Stimulated activated CD4-positive, alpha-beta T cell treated with anti-CD3 and anti-CD28 coated beads, Interleukin-2, amount 100 ng/mL, for 48 hours (primary cell): ENCODE measurements around the gene CSF2RB.

Experiments
- DNase-seq, 2 donors: peaks; one replicate each; pipeline ENCODE4 v3.0.0-alpha.2; 2020

CSF2RB gene

DNA sequence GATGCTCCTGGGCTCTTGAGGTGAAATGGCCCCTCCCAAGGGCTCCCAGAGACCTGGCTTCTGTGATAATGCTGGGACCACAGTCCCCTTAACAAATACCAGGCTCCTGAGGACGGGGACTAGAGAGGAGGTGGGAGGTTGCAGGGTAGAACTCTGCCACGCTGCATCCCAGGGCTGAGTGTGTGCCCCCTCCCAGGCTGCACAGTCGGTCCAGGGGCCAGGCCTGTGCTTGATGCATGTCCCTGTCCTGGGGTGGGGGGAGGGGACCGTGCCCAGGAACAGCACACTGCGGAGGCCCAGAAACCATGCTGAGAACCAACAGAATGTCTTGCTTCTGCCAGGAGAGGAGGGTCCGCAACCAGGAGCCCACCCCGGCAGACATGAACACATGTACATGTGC lies 9.3 kb downstream of the CSF2RB start:
- no peak for DNase-seq

DNA sequence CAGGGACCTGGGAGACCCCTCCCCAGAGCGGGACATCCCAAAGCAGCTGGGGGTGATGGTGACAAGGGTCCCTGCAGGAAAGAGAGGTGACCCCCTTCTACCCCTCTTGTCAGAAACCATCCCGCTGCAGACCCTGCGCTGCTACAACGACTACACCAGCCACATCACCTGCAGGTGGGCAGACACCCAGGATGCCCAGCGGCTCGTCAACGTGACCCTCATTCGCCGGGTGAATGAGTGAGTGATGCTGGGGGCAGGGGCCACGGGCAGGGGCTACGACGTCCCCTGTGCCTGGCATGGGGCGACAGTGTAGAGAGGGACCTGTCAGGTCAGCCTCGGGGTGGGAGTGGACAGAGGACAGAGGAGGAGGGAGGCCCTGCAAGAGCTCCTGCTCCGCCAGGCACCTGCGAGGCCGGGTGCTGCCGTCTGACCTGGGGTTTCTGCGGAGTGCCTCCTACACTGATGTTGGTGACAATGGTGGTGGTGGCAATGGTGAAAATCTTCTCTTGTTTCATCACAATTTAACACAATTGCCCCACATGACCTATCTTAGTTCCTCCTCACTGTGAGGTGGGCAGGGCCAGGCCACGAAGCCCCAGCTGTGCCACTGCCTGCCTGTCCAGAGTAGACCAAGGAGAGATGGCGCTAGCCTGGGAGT lies 9.8 kb downstream of the CSF2RB start:
- no peak for DNase-seq

DNA sequence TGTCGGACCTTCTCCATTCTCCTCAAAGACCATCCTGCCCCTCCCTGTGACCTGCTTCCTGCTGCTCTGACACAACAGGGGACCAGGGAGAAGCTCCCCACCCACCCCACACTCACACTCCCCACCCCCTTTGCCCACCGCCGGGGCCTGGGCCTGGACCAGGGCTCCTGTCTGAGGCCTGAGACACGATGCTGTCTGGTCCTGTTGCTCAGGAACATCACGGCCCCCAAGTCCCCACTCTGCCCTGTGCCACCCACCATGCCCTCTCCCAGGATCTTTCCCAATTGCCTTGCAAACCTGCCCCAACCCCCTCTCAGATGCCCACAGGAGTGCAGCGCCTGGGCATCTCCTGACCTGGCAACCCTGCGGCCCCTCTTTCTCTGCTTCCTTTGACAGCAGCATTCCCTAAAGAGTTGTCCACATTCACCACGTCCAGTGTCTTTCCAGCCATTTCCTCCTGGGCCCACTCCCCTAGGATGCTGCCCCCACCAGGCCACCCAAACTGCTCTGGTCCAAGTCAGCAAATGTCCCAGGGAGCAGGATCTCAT lies 10.8 kb downstream of the CSF2RB start:
- DNase-seq: no peak

DNA sequence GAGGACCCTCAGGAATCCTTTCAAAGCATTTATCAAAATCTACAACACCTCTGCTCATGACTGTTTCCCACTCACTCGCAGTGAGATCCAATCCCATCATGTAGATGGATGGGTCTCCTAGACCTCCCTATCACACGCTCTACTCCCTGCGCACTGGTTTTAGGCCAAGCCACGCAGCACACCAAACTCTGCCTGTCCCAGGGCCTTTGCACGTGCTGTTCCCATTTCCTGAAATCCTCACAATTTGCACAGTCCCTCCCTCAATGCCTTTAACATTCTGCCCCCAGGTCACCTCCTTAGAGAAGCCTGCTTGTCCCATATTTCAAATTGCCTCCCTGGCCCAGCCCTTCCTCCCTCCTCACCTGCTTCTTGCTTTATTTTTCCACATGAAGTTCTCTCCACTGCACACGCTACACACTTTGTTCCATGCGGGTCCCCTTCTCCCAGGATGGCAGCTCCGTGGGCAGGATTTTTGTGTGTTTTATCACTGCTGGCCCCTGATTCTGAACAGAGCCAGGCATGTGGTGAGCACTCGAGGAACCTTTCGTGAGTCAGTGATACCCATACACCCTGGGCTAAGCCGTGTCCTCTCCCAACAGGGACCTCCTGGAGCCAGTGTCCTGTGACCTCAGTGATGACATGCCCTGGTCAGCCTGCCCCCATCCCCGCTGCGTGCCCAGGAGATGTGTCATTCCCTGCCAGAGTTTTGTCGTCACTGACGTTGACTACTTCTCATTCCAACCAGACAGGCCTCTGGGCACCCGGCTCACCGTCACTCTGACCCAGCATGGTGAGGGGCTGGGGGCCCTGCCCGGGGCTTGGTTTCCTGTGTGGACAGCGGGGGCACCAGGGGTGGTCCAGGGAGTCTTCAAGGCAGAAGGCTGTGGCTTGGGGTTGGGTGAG lies 12.2 kb downstream of the CSF2RB start:
- DNase-seq: no peak

DNA sequence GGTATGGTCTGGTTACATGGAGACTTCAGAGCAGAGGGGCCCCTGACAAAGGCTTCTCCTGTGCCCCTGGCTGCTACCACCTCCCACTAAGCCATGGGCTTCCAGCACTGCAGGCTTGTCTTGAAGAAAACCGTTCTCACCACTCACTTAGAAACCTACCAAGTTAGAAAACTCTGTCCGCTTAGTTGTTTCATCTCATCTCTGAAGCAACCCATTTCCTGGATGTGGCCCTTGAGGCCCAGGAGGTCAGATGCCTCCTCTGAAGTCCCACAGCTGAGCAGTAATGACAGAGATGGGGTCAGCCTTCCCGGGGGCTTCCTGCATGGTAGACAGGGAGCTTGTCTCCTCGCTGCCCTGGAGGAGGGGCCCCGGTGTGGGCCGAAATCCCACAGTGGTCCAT lies 12.9 kb downstream of the CSF2RB start:
- DNase-seq: no peak

DNA sequence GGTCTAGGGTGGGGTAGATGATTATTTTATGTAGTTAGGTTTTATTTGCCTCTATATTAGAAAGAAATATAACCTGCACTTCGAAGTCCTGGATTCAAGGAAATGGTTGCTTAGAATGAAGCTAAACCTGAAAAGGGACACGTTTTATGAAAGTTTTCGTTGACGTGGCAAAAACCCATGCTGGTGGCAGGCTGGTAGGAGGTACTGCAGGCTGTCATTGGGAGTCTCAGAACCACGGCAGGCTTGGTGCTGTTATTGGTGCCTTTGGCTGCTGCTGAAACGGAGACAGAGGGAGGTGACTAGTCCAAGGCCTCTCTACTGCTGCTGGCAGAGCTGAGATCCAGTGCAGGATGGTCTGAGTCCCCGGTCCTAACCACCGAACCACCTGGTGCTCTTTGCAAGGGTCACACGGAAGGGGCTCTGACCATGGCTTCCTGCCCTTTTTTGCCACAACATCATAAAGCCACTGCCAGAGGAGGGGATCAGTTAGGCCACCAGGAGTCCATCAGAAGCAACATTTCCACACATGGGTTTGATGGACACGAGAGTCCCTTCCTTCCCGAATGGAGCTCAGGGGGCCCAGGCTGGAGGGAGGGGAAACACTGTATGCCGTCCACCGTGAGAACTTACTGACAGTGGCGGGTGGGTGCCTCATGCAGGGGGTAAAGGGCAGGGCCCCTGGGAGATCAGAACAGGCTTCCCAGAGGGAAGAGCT lies 13.4 kb downstream of the CSF2RB start:
- DNase-seq: no peak

DNA sequence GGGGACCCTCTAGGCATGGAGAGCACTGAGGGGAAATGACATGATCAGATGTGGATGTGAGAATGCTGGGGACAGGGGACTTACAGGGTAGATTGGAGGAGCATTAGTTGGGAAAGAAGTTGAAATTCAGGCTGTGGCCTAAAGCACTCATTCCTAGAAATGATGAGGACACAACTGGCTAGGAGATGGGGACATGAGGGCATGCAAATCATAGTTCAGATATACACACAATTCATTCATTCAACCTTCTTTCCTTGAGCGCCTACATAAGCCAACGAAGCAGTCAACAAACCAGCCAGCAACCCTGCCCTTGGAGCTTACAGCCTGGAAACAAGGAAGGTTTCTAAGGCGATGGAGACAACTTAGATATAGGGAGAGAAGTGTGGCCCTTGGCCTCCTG lies 14.2 kb downstream of the CSF2RB start:
- no peak for DNase-seq

DNA sequence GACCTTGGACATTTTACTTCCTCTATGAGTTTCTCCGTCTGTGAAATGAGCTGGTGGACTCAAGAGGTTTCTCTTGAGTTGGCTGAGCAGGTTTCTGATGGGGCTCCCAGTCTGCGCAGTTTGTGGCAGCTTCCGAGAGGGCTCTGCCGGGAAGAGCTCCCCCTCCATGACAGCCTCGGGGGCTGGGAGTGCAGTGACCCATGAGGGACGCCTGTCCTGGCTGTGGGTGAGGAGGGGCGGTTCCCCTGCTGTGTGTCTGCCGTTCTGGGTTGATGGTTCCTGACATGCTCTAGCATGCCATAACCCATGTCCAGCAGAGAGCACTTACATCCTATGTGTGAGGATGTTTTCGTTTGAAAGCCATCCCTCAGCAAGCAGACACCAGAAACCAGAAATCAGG lies 14.8 kb downstream of the CSF2RB start:
- no peak for DNase-seq

DNA sequence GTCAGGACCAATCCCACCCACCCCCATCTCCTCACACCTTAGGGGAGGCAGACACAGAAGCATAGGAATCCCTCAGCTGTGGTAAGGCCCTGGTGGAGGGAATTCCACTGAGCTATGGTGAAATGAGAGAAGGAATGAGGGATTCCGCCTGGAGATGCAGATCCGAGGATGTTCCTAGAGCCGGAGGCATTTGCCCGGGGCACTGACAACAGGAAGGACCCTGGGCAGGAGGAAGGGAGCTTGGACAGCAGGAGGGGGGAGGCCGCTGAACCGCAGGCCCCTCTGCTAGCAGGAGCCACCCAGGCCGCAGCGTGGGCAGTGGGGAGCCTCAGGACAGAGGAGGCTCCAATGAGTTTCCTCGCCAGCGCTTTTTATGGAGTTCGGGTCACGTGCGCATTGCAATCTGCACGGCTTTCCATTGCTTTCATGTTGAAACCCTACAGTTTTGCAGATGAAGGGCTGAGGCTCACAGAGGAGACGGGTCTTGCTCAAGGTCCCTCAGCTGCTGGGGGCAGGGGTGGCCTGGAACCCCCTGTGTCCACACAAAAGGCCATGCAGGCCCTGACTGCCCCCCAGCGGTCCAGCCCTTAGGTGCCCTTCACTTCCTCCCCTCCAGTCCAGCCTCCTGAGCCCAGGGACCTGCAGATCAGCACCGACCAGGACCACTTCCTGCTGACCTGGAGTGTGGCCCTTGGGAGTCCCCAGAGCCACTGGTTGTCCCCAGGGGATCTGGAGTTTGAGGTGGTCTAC lies 15.5 kb downstream of the CSF2RB start:
- DNase-seq: no peak

DNA sequence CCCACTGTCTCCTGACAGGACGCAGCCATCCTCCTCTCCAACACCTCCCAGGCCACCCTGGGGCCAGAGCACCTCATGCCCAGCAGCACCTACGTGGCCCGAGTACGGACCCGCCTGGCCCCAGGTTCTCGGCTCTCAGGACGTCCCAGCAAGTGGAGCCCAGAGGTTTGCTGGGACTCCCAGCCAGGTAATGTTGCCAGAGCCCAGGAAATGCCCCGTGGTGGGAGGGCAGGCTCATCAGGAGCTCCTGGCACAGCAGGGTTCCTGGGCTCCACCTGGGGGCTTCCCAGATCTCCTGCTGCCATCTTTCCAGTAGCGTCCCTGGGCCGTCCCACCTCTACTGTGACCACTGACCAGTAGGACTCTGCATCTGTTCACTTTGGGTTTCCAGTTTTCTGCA lies 16.2 kb downstream of the CSF2RB start:
- no peak for DNase-seq

DNA sequence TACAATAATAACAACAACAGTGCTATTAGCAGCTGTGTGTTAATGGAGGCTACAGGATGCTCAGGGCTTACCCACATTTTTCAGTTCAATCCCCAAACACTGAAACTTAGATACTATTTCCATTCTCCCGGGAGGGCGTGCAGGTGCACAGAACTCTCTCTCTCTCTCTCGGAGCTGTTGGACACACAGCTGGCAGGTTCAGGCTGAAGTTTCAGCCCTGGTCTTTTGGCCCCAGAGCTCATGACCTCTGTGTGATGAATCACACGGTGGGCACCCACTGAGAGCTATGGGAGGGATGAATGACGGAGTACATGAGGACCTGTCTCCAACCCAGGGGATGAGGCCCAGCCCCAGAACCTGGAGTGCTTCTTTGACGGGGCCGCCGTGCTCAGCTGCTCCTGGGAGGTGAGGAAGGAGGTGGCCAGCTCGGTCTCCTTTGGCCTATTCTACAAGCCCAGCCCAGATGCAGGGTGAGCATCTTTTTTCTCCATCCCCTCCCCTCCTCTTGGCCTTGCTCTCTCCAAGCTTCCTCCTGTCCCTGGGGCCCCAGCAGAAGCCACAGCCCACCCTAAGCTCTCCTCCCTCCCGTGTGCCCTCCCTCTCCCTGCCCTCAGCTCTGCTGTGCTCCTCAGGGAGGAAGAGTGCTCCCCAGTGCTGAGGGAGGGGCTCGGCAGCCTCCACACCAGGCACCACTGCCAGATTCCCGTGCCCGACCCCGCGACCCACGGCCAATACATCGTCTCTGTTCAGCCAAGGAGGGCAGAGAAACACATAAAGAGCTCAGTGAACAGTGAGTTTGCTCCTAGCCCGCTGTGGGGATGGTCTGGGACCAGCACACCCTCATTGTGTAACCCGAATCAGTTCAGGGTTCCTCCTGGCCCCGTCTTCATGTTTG lies 16.9 kb downstream of the CSF2RB start:
- no peak for DNase-seq

DNA sequence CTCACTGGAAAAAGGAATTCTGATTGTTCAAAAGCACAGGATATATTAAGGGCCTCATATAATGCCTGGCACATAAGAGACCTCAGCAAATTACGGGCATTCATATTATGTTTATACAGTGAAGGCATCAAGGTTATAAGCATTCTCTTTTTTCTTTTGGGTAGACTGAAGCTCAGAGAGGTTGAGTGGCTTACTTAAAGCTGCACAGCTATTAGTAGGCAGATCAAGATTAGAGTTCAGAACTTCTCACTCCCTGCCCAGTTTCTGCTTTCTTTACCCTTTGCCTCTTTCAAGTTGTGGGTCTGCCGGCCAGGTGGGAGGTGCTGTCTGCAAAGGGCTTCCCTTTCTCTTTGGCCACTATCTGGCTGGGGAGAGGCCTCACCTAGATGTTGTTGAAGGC lies 18.0 kb downstream of the CSF2RB start:
- no peak for DNase-seq

DNA sequence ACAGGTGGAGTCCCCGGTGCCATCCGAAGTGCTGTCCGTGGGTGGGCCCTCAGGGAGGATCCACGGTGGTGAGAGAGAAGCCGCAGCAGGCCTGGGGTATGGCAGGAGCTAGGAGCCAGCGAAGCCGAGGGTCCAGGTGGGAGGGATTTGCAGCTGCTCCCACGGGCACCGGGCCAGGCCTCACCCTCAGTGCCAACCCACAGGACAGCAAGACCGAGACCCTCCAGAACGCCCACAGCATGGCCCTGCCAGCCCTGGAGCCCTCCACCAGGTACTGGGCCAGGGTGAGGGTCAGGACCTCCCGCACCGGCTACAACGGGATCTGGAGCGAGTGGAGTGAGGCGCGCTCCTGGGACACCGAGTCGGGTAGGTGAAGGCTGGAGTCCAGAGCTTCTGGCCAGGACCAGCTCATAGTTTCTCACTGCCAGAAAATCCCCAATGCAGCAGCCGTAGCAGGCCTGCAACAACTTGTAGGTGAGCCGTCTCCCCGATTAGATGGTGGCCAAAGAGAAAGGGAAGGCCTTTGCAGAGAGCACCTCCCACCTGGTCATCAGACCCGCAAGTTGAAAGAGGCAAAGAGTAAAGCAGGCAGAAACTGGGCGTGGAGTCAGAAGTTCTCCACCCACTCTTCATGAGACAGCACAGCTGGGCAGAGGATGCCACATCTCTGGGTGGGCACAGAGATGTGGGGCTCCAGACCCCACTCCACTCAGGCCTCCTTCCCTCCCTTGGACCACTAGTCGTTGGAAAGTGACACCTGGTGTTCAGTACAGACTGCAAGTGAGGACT lies 20.4 kb downstream of the CSF2RB start:
- no peak for DNase-seq

DNA sequence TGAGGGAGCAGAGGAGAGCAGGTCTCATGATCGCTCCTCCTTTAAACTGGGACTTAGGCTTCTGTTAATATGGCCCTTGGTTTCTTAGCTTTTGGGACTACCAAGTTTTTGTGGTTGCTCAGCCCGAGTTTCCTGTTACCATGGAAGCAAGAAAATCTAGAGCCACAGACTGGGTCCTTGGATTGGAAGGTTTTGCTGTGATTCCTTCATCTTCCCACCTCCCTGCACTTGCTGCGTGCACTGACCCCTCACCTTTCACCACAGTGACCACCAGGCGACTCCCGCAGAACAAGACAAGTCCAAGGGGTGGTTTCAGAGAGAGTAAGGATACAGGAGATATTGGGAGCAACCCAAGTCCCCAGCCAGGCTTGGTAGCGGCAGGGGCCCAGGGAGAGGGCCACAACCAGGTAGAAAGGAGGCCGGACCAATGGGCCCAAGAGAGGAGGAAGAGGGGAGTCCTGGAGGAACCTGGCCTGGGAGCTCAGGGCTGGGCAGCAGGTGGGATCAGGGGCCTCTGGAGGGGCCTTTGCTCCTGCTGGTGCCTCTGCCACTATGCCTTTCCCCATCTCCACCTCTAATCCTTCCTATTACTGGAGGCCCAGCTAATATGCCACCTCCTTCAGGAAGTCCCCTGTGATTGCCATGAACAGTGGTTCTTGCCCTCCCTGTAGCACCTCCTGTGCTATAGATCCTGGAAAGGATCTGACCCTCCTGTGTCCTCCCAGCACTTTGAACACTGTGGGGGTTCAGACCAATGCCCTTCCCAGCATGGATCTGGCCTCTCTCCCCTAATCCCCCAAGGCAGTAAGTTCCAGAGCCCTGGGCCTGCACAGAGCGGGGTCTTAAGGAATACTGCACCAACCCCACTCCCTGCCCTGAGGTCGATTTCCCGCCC lies 21.2 kb downstream of the CSF2RB start:
- DNase-seq: no peak

DNA sequence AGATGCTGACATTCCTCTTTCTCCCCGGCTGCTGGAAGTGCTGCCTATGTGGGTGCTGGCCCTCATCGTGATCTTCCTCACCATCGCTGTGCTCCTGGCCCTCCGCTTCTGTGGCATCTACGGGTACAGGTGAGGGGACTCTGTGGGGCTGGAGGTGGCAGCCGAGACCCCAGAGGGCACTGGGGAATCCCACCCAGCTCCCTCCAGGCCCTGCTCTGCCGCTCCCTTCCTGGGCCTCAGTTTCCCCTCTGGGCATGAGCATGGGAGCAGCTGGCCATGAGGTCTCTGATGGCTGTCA lies 21.8 kb downstream of the CSF2RB start:
- DNase-seq: no peak

DNA sequence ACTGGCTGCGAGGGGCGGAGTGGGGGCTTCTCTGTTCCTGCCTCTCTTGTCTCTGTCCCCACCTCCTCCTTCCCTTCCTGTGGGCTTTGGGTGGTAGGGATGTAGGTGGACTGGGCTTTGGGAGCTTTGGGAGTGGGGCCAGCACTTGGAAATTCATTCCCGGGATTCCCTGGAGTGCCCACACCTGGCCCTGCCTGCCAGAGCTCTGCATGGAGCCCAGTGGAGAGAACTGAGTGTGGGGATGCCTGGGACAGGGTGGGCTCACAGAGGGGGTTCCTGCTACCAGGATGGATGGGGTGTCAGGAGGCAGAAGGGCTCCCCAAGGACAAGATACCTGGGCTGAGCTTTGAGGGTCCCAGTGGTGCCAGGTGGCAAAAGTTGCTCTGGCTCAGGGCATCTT lies 22.3 kb downstream of the CSF2RB start:
- DNase-seq: no peak

DNA sequence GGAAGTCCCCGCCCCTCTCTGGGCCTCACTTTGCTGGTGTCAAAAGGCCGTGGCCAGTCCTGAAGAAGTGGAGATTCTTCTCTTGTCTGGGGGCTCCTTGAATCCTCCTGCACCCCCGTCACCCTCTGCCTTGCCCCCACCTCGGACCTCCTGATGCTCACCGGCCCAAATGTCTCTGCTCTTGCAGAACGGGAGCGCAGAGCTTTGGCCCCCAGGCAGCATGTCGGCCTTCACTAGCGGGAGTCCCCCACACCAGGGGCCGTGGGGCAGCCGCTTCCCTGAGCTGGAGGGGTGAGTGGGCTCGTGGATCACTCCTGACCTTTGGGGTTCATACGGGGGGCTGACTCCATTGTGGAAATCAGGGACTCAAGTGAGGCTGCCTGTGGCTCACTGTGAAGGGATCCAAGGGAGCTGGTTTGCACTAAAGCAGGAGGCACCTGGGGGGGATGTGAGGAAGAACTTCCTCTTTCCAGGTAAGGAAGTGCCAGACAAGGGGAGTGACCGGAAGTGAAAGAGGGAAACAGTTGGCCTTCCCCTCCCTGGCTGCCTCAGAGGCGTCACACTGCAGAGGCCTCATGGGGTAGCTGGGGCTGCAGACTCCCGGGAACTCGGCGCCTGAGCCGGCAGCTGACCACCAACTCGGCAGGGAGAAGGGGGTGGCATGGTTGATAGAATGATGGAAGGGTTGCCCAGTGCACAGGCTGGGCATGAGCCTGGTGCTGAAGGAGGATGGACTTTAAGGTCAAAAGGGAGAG lies 23.1 kb downstream of the CSF2RB start:
- DNase-seq: no peak

DNA sequence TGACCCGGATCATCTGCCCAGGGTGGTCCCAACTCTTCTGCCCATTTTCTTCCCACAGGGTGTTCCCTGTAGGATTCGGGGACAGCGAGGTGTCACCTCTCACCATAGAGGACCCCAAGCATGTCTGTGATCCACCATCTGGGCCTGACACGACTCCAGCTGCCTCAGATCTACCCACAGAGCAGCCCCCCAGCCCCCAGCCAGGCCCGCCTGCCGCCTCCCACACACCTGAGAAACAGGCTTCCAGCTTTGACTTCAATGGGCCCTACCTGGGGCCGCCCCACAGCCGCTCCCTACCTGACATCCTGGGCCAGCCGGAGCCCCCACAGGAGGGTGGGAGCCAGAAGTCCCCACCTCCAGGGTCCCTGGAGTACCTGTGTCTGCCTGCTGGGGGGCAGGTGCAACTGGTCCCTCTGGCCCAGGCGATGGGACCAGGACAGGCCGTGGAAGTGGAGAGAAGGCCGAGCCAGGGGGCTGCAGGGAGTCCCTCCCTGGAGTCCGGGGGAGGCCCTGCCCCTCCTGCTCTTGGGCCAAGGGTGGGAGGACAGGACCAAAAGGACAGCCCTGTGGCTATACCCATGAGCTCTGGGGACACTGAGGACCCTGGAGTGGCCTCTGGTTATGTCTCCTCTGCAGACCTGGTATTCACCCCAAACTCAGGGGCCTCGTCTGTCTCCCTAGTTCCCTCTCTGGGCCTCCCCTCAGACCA lies 24.0 kb downstream of the CSF2RB start:
- DNase-seq: no peak

DNA sequence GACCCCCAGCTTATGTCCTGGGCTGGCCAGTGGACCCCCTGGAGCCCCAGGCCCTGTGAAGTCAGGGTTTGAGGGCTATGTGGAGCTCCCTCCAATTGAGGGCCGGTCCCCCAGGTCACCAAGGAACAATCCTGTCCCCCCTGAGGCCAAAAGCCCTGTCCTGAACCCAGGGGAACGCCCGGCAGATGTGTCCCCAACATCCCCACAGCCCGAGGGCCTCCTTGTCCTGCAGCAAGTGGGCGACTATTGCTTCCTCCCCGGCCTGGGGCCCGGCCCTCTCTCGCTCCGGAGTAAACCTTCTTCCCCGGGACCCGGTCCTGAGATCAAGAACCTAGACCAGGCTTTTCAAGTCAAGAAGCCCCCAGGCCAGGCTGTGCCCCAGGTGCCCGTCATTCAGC lies 24.6 kb downstream of the CSF2RB start:
- no peak for DNase-seq
